ELF-1 (cell line): ENCODE measurements around the gene CTNNA3.

Experiments
- DNase-seq: peaks from one replicate; pipeline ENCODE4 v3.0.0-alpha.2; 2016; ENCODE audit warnings: low read depth, low spot score

The CTNNA3 gene

GRCh38 chr10:67127441-67127840 lies 568.6 kb downstream of the CTNNA3 start:
- no peak for DNase-seq

- DNase-seq, result no peak
Observed at GRCh38 chr10:67119651-67120050, 576.3 kb downstream of the CTNNA3 start.

GRCh38 chr10:67115972-67116371 lies 580.0 kb downstream of the CTNNA3 start:
- no peak for DNase-seq

- DNase-seq, result no peak
Observed at GRCh38 chr10:67114945-67115344, 581.0 kb downstream of the CTNNA3 start.

- DNase-seq, result no peak
Observed at GRCh38 chr10:67112765-67113164, 583.2 kb downstream of the CTNNA3 start.

DNA sequence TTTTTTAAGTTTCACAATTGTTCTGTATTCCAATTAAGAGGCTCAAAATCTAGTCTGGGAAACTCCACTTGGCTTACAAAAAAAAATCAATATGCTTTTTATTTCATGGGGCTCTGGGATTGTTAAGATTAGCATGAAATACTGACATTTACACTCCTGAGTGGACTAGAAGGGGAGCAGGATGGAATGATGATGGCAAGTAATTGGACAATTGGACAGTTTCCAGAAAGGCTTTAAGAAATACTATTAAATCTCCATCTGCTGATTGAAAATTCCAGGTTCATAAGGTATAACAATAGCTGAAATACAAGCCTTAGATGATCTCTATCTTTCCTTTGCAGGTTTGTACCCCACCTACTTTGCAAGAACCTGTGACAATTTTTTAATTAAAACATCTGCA lies 585.7 kb downstream of the CTNNA3 start:
- no peak for DNase-seq

DNA sequence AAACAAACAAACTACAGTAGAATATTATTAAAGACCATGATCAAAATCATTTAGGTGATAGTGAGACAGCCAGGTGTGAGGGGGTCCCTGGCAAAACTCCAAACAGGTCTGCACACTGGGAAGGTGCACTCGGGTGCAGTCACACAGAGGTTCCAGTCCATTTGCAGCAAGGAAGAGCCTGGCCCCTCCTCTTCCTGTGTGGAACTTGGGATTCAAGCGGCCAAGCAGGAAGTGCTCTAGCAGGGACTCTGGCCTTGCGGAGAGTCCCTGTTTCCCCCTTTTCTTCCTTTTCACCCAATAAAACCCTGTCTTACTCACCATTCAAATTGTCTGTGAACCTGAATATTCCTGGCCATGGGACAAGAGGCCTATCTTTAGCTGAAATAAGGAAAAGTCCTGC lies 588.3 kb downstream of the CTNNA3 start:
- no peak for DNase-seq

DNA sequence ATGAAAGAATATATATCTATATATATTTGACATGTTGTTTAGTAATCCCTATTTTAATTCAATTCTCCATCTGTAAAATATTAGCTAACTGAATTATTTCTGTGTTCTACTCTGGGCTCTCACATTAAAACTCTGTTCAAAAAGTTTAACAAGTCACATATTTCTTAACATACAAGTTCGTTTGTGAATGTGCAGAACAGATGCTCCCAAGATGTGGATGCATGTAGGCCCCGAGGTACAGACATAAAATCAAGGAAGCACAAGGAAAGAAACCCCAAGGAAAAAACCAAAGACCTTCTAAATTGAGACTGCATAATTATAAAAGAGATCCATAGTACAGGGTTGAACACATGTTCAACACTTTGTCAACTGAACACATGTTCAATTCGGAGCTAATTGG lies 595.0 kb downstream of the CTNNA3 start:
- no peak for DNase-seq

GRCh38 chr10:67098461-67098860 lies 597.5 kb downstream of the CTNNA3 start:
- no peak for DNase-seq

GRCh38 chr10:67095531-67095930 lies 600.5 kb downstream of the CTNNA3 start:
- DNase-seq, result no peak

DNA sequence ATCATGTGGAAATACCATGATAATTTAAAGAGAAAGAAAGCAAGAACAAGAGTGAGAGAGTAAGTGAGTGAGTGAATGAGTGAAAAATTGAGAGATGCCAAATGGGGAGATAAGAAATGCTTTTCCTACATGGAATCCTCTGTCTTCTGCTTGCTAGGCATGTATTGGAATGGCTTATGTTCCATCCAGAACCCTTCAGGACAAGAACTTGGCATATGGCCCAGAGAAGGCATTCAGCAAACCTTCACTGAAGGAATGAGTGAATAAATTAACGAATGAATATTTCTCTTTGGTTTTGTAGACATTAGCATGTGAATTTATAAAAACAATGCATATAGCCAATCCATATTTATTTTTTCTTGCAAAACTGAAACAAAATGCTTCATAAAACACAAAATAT lies 608.0 kb downstream of the CTNNA3 start:
- no peak for DNase-seq

GRCh38 chr10:67087135-67087425 lies 608.9 kb downstream of the CTNNA3 start:
- no peak for DNase-seq

DNA sequence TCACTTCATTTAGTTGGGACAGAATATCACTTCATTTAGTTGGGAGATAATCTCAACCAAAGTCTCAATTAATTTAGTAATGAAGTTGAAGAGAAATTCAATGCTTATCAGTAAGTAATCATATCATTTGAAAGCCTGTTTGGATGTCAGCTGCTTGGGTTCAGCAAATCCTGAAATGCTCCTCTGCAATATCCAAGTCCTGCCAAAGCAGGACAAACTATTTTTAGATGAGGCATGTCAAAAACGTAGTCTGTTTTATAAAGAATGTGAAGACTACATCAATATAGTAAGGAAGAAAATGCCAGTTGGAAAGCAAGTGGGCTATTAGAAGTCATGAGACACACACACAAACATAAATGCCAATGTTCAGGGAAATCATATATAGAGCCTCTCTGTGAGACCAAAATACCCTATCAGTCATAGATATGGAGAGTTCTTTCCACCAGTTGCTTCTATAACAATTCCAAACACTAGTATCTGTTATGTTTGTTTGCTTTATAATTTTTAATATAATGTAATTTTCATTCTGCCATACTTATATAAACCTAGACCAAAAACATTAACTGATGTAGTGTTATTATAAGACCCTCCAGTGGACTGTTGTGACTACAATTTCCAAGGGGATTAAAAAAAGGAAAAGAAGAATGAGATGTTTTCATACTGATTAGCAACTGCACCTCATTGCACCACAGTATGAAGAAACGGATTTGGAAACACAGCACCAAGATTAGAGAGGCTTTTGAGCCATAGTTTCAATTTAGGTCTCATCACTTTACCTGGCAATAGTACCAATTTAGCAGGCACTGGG lies 609.5 kb downstream of the CTNNA3 start:
- no peak for DNase-seq

DNA sequence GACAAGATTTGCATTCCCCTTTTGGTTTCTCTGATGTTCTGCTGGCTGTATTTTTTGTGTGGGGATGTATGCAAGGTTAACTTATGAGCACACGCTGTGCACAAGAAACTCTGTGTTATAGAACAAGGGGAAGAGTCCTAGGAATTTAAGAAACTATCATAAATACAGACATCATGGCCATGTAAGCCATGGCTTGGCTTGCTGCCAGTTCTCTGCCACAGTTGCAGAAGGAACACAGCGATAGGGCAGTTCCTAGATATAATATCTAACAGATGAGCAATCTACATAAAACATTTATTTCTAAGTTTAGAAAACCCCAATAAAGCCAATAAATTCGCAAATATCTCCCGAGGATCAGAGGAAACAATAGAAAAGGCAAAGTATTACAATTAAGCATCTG lies 616.9 kb downstream of the CTNNA3 start:
- DNase-seq, result no peak

DNA sequence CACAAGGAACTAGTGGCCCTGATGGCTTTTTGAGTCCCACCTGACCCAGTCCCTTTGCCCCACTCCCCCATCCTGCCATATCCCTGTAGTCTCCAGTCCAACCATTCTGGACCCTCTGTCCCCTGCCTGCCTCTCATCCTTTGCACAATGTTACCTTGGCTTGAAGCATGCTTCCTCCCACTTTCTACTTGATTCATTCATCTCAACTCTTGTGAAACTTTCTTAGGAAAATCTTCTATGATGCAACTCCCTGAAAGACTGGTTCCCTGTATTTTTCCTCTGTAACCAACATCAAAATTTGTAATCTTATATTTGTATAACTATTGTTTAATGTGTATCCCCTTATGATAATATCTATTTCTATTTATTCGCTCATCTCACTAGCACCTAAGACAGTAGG lies 618.6 kb downstream of the CTNNA3 start:
- DNase-seq, result no peak

DNA sequence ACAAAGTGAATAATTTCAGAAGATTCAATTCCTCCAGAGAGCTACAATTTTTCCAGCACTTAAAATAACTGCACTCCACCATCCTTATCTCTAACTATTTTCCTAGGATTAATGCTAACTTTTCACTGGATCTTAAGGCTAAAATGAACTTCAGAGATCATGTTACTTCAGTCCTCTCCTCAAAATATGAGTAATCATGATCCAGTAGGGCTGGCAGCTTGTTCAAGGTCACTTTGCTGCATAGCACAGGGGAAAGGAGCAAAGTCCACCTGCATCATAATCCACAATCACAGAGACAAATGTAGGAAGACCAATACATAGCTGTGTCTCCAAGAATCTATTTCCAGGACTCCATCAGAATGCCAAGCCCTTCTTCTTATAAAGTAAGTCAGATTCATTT lies 619.9 kb downstream of the CTNNA3 start:
- no peak for DNase-seq

GRCh38 chr10:67075491-67075971 lies 620.5 kb downstream of the CTNNA3 start:
- no peak for DNase-seq

DNA sequence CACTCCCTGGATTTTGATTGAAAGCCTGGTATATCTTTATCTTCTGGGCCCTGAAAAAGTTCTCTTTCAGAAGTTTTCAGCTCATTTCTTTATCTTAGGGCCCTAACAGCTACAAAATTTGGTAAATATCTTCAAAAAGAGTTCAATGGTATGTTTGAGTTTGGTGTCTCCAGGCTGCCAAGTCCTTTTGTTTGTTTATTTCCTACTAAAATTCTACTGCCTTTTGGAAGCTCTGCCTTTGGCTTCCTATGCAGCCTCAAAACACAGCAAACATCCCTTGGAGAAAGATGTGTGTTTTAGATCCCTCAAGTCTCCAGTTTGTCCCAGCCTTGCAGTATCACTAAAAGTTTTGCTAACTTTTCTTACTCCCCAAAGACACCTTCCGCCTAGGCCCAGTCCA lies 623.3 kb downstream of the CTNNA3 start:
- no peak for DNase-seq

DNA sequence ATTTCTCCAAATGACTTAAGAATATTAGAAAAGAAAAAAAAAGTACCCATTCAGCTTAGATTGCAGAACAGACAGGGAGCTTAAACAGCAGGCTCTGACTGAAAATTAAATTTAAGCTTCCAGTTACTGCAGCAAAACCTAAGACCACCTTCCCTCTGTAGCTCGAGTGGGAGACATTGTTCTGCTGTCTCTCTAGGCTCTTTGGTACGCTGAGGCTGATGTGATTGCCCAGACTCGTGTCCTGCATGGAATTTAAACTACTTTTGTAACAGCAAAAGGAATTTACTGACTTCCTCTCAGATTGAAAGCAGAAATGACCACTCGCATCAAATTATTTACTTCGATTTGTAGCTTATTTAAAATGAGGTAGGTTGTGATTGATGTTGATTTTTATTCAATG lies 645.6 kb downstream of the CTNNA3 start:
- DNase-seq, result no peak

- DNase-seq, result no peak
Observed at GRCh38 chr10:67049988-67050387, 646.0 kb downstream of the CTNNA3 start.

GRCh38 chr10:67046507-67046906 lies 649.5 kb downstream of the CTNNA3 start:
- no peak for DNase-seq

DNA sequence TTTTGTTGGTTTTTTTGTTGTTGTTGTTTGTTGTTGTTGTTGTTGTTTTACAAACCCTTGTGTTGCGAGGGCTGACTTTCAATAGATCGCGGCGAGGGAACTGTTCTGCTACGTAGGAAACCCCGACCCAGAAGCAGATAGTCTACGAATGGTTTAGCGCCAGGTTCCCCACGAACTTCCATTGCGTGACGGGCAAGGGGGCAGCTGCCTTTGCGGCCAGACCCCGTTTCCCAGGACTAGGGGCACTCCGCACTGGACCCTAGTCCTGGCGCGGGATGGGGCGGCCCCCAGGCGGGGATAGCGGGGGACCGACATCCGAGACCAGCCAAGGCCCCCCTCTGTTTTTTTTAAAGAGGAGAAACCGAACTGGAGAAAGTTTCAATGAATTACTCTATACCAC lies 650.6 kb downstream of the CTNNA3 start:
- DNase-seq, result no peak

GRCh38 chr10:67043041-67043440 lies 653.0 kb downstream of the CTNNA3 start:
- no peak for DNase-seq

DNA sequence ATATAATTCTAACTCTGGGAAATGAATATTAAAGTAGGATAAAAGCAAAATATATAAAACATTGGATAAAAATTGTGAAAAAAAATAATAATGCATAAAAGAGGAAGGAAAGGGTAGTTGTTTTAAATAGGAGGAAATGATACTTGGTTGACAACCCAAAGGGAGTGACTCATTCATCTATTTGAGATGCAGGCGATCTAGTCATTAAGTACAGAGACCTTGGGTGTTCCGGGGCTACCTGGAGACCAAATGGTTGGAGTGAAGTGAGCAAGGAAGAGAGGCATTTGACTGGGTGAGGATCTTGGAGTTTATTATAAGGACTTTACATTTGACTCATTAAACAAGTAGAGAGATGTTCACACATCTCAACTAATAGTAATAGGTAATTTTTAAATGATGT lies 659.2 kb downstream of the CTNNA3 start:
- DNase-seq, result no peak
